ENCODE results near the gene NRP2. TPM values are rescaled to one million over a fixed set of nuclear protein-coding genes. Genes with fewer than 3 reads are reported as not detected.
A peak's percentile ranks its signal among the peaks of the same experiment; 100 is the strongest.

The NRP2 gene
- total RNA-seq = 10 to 100 TPM in 4 of 9 donors, 1 to 10 TPM in 5; 3.1 to 57.5 (median 6.9) TPM
- polyA plus RNA-seq = 1 to 10 TPM; 2.0 to 3.6 TPM
- long read RNA-seq, donor 1, partial matches to known transcripts = 1 of 3 reads
- long read RNA-seq, donor 1, other reads (novel, unspliced or antisense) = 1 of 3 reads
- long read RNA-seq, donor 2 = 0 reads
- long read RNA-seq, donor 3, partial matches to known transcripts = 0 of 2 reads
- long read RNA-seq, donor 3, other reads (novel, unspliced or antisense) = 2 of 2 reads

DNA sequence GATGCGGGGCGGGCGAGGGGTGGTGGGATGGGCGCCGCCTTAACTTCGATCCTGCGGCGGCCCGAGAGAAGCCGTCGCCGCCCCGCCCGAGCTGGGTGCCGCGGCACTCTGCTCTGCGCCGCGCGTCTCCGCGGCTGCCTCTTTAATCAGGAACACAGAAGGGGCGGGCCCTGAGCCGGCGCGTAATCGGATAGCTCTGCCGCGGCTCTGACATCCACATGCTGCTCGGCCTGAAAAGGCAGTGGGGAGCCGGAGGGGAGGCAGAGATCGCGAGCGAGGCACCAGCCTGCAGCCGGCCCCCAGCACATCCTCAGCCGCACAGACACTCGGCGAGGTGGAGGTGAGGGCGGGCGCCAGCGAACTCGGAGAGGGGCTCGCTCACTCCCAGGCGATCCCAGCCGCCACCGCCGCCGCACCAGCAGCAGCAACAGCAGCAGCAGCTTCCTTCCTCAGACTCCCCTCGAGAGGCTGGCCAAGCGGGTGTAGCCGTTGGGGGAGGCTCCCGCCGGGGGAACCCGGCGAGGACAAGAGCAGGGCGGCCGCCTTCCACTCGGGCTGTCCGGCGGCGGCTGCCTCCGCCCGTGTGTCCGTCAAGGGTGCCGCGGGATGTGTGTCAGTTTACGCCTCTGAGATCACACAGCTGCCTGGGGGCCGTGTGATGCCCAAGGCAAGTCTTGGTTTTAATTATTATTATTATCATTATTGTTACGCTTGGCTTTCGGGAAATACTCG, at the start of gene NRP2:
TSS of gene NRP2 (plus strand) at position 263 of the 732 bp plus-strand sequence. CDS start 790 bp downstream, outside the sequence.
- H3K4me1 ChIP-seq = peaks cover 0 to 51% (median 23%) of the 10 kb centered on the region in 12 donors
- H3K36me3 ChIP-seq = no peaks in the 10 kb centered on the region
- ATAC-seq (peak; percentile 75 to 93 (median 89)), DNase-seq (peak; percentile 79 to 90 (median 84))
- H3K4me3 ChIP-seq = peak within 1 kb of the TSS; percentile 55 to 79 (median 63)
- H3K27me3 ChIP-seq = peaks cover 0 to 43% (median 7%) of the 10 kb centered on the region in 9 donors
- H3K9me3 ChIP-seq = no peaks in the 10 kb centered on the region
- WGBS, 4 donors = 2 to 3% (median 2%) methylated on average over 41 to 71 of the region's 71 CpGs
- intact Hi-C loops (cut with DNase I) = loop anchor here in 8 of 10 donors (2.0 to 10.0 kb wide), 12 partner anchors 26 to 1420 kb away; partner anchors contain the start of gene PARD3B (in 1 of the 8)
- H3K27ac ChIP-seq = peak within 1 kb of the TSS in 11 of 12 donors; percentile 26 to 93 (median 76)
- TF ChIP-seq CTCF (IDR thresholded peaks at IDR 0.05) = no peak
- TF ChIP-seq POLR2A (IDR thresholded peaks at IDR 0.05) = peak in 1 of 2 donors; percentile 91

- no peak for ATAC-seq
- WGBS, 4 donors = 59 to 75% (median 71%) methylated on average over 1 of the region's 1 CpG
Observed at GRCh38 chr2:205633994-205634393, 48.3 kb upstream of the NRP2 start.

DNA sequence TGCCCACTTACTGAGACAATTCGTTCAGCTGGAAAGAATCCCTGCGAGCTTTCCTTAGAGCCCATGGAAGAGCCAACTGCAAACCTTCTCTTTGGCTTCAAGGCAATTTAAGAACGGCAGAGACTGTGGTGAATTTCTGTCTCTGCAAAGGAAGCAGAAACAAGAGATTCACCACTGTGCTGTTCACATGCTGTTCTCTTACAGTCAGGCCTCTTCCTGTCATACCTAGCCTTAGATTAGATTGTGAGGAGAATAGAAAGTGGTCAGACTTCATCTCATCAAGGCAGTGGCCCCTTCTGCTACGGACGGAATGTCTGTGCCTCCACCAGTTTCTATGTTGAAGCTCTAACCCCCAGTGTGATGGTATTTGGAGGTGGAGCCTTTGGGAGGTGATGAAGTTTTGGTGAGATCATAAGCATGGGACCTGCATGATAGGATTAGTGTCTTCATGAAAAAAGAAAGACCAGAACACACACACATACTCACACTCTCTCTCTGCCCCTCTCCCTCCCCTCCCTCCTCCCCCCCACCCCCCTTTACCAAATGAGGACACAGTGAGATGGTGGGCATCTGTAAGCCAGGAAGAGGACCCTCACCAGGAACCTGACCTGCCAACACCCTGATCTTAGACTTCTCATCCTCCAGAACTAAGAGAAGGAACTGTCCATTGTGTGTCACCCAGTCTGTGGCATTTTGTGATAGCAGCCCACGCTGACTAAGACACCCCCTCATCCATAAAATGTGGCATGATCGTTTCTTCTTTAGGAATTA, 45.6 kb upstream of the NRP2 start:
- H3K4me3 ChIP-seq = no peak overlapping the region
- H3K4me1 ChIP-seq = no peaks in the 10 kb centered on the region
- TF ChIP-seq POLR2A (IDR thresholded peaks at IDR 0.05) (no peak), CTCF (IDR thresholded peaks at IDR 0.05) (no peak)
- no peaks in the 10 kb centered on the region for H3K36me3 ChIP-seq
- no peaks in the 10 kb centered on the region for H3K27me3 ChIP-seq
- peaks cover 0 to 15% (median 0%) of the 10 kb centered on the region in 12 donors for H3K9me3 ChIP-seq
- intact Hi-C loops (cut with DNase I) = no loop called here
- H3K27ac ChIP-seq = no peak overlapping the region
- WGBS, 4 donors = 67 to 74% (median 70%) methylated on average over 7 of the region's 7 CpGs
- DNase-seq (no peak), ATAC-seq (no peak)

More at GRCh38 chr2:205633994-205634393, 48.3 kb upstream of the NRP2 start:
- intact Hi-C loops (cut with DNase I) = no loop called here
- Histone ChIP-seq H3K36me3 (no peaks in the 10 kb centered on the region), H3K4me1 (no peaks in the 10 kb centered on the region), H3K27me3 (no peaks in the 10 kb centered on the region), H3K4me3 (no peak overlapping the region), H3K9me3 (no peaks in the 10 kb centered on the region), H3K27ac (no peak overlapping the region)
- no peak for TF ChIP-seq POLR2A (IDR thresholded peaks at IDR 0.05)
- no peak for TF ChIP-seq CTCF (IDR thresholded peaks at IDR 0.05)
- no peak for DNase-seq

DNA sequence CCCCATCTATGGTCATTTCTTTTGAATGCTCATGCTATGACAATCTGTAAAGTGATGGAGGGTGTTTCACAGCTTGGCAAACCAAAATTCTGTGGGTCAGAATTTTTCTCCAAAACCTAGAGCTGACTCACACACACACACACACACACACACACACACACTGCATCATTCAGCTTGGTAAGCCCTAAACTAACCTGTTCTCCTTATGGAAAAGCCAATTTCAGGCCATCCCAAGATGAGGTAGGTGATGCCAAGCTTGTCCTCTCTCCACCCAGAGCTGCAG, 45.0 kb upstream of the NRP2 start:
- TF ChIP-seq POLR2A (IDR thresholded peaks at IDR 0.05) (no peak), CTCF (IDR thresholded peaks at IDR 0.05) (no peak)
- H3K4me3 ChIP-seq = no peak overlapping the region
- DNase-seq (no peak), ATAC-seq (no peak)
- no peaks in the 10 kb centered on the region for H3K4me1 ChIP-seq
- H3K36me3 ChIP-seq = no peaks in the 10 kb centered on the region
- H3K27ac ChIP-seq = no peak overlapping the region
- H3K9me3 ChIP-seq = peaks cover 0 to 15% (median 0%) of the 10 kb centered on the region in 12 donors
- H3K27me3 ChIP-seq = no peaks in the 10 kb centered on the region
- intact Hi-C loops (cut with DNase I) = no loop called here
